ENCODE data around the gene AXIN2.

The AXIN2 gene

GRCh38 chr17:65576939-65577338 lies 15.5 kb upstream of the AXIN2 start:
- DNase-seq = no peak

- DNase-seq = no peak
Observed at GRCh38 chr17:65573282-65573602, 11.8 kb upstream of the AXIN2 start.

- DNase-seq = no peak
Observed at GRCh38 chr17:65572581-65573281, 11.3 kb upstream of the AXIN2 start.

GRCh38 chr17:65572186-65572580 lies 10.7 kb upstream of the AXIN2 start:
- DNase-seq = no peak

GRCh38 chr17:65568918-65569317 lies 7.5 kb upstream of the AXIN2 start:
- no peak for DNase-seq

- DNase-seq = no peak
Observed at GRCh38 chr17:65567566-65567965, 6.1 kb upstream of the AXIN2 start.

GRCh38 chr17:65565559-65565958 lies 4.1 kb upstream of the AXIN2 start:
- no peak for DNase-seq

GRCh38 chr17:65564793-65565192 lies 3.3 kb upstream of the AXIN2 start:
- no peak for DNase-seq

GRCh38 chr17:65562206-65562531 lies 721 bp upstream of the AXIN2 start:
- DNase-seq = no peak

GRCh38 chr17:65560628-65561451 lies 608 bp downstream of the AXIN2 start:
- peak; percentile 75 for DNase-seq

GRCh38 chr17:65559804-65560627 lies 1.4 kb downstream of the AXIN2 start:
- no peak for DNase-seq

- DNase-seq = no peak
Observed at GRCh38 chr17:65559461-65559803, 2.0 kb downstream of the AXIN2 start.

- DNase-seq = no peak
Observed at GRCh38 chr17:65558683-65559460, 2.6 kb downstream of the AXIN2 start.

GRCh38 chr17:65558311-65558682 lies 3.2 kb downstream of the AXIN2 start:
- no peak for DNase-seq

- DNase-seq = no peak
Observed at GRCh38 chr17:65557349-65558310, 3.8 kb downstream of the AXIN2 start.

- DNase-seq = no peak
Observed at GRCh38 chr17:65556910-65557348, 4.5 kb downstream of the AXIN2 start.

GRCh38 chr17:65556014-65556909 lies 5.2 kb downstream of the AXIN2 start:
- peak; percentile 25 for DNase-seq

- no peak for DNase-seq
Observed at GRCh38 chr17:65554553-65555223, 6.8 kb downstream of the AXIN2 start.

- DNase-seq = no peak
Observed at GRCh38 chr17:65553646-65554552, 7.5 kb downstream of the AXIN2 start.
